ENCODE data around the gene PPP1R3E.
"Not testable (repeated sequence)": the region's sequence is repeated elsewhere in the genome, so short reads cannot be mapped to it uniquely, and the experiment has no call there.

The PPP1R3E gene

DNA sequence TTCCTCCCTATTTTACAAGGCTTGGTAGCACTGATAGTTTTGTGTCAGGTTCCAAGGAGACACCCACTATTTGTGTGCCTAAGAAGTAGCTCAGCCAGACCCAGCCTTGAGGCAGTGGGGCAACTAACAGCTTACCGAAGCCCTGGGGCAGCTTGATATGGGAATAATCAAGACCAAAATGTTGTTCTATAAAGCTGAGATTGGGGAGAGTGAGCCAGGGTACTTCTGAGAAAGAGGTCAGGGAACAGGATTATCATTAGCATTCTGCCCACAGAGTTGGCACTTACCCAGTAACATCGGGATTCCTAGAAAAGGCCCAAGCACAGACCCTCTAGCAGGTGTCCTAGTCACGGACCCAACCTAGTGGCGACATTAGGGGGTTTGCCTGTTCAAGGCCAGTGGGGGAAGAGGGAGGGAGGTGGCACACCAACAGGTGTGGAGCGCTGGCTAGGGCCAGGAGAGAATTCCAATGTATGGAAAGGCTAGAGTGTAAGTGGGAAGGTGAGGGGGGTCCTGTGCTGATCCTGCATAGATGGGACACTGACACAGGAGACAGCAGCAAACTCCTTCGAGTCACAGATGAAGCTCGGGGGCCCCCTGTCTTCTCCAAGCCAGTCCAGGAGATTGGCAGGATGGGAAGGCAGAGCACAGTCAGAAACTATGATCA lies 4.9 kb downstream of the PPP1R3E start:
- DNase-seq, result no peak

DNA sequence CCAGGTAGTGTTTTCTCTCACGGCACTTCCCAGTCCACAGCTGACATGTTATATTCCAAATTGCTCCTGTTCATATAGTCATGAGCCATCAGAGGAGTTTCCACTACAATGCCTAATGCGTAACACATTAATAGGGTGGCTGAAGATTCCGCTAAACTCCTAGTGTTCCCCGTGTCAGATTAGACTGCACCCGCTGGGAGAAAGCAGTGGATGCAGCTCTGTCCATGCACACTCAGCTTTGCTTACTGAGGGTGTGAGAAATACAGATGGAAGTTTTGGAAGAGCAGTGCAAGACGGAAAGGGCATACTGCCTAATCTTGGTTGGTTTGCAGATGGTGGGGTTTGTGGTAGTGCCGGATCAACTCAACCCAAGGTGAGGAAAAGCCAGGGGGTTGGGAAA lies 5.6 kb downstream of the PPP1R3E start:
- no peak for DNase-seq

DNA sequence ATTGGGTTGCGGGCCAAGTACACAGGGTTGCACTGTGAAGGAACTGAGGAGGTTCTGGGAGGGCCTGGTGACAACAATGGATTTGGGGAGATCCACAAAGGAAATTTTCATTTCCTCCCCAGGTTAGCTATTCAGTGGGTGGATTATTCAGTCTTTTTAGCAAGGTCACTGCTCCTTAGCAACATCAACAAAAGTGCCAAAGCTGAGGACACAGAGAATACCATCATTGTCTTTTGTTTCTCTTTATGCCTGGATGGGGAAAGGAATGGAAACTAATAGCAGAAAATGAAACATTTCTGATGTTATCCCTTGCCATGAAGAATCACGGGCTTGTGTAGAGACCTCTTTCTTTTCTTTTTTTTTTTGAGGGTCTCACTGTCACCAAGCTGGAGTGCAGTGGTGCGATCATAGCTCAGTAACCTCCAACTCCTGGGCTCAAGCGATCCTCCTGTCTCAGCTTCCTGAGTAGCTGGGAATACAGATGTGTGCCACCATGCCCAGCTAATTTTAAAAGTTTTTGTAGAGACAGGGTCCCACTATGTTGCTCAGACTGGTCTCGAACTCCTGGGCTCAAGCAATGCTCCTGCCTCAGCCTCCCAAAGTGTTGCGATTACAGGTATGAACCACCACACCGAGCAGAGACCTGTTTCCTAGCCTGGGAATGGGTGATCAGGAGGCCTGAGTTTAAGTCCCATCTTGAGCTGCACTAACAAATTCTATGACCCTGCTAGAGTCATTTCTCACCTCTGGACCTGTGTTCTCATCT lies 6.5 kb downstream of the PPP1R3E start:
- DNase-seq, result no peak

DNA sequence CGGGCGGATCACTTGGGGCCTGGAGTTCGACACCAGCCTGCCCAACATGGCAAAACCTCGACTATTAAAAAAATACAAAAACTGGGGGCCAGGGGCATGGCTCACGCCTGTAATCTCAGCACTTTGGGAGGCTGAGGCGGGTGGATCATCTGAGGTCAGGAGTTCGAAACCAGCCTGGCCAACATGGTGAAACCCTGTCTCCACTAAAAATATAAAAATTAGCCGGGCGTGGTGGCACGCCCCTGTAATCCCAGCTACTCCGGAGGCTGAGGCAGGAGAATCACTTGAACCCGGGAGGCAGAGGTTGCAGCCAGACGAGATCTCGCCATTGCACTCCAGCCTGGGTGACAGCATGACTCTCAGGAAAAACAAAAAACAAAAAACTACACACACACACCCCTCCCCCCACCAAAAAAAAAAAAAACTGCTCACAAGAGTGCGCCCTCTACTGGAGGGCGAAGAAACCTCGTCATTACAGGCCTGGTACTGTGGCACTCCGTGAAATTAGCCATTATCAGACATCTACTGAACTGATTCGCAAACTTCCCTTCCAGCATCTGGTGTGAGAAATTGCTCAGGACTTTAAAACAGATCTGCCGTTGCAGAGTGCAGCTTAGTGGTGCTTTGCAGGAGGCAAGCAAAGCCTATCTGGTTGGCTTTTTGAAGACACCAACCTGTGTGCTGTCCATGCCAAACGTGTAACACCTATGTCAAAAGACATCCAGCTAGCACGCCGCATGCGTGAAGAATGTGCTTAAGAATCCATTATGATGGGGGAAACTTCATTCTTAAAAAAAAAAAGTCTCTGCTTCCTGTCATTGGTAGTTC lies 7.7 kb downstream of the PPP1R3E start:
- DNase-seq, result peak; percentile 58

DNA sequence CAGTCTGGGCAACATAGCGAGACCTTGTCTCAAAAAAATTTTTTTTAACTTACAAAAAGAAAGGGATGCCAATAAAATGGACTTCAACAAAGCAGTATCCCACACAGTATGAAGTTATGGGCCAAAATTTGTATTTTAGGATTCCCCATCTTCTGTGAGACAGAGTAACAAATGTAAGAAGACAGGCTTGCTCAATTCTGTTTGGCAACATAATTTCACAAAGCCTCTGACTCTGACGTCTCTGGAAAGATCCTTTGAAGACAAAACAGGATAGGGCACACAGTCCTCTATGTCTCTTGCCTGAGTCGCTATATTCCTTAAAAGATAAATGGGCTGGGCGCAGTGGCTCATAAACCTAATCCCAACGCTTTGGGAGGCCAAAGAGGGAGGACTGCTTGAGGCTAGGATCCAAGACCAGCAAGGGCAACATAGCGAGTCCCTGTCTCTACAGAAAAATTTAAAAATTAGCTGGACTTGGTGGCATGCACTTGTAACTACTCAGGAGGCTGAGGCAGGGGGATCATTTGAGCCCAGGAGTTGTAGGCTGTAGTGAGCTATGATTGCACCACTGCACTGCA lies 15.7 kb downstream of the PPP1R3E start:
- no peak for DNase-seq

DNA sequence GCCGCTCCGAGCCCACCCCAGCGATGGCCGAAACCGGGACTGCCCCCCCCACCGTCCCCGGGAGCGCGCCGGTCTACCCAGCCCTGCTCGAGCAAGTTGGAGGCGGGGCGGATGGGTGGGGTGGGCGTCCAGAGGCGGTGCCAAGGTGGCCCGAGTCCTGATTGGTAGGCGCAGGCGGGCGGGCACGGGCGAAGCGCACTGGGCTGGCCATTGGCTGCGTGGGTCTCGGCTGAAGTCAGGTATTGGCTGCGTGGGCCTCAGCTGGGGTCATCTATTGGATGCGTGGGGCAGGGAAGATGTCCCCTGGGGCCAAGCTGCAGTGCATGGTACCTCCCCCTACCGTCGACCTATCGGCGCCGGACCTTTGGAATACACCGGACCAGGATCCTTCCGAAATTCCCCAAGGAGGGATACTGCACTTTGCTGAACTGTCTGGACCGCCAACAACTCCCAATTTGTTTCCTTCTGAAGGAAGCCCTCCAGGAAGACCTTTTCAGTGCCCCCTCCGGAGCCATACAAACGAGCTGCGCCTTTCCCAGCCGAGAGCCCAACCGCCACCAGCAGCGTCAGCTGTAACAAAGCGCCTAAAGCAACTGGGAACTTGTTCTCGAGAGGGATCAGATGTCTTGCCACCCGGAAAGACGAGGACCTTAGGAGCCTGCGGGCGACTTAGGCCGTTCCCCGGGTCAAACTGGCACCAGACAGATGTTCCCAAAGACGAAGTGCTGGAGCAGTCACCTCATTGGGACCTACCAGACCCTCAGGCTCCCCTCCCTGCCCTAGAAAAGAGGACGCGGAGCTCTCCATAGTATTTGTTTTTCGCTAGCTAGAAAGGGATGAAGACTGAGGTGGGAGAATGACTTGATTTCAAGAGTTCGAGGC lies 16.4 kb downstream of the PPP1R3E start, which contains the start of gene HOMEZ:
HOMEZ (minus strand) TSS at position 113 of the 882 bp plus-strand sequence. CDS start 180 bp downstream, outside the sequence.
- peak; percentile 99 for DNase-seq

DNA sequence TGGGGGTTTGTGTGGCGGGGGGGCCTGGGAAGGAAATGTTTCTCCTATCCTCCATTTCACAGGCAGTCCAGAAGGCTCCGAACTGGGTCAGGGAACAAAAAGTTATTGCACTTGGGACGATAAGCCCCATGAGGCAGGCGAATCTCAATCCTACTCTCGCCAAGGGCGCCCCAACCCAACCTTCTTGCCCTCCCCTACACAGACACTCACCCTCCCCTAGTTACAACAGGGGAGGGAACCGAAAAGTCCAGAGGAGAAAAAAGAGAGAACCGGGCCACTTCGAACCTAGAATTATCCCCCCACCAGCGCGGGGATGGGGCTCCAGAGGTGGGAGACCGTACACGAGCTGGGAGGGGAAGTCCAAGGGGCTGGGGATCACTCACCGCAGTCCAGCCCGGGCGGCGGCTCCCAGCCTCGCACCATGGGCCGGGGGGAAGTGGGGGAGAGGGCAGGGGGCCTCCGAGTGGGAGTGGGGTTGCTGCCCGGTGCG lies 17.1 kb downstream of the PPP1R3E start:
- DNase-seq, result no peak

DNA sequence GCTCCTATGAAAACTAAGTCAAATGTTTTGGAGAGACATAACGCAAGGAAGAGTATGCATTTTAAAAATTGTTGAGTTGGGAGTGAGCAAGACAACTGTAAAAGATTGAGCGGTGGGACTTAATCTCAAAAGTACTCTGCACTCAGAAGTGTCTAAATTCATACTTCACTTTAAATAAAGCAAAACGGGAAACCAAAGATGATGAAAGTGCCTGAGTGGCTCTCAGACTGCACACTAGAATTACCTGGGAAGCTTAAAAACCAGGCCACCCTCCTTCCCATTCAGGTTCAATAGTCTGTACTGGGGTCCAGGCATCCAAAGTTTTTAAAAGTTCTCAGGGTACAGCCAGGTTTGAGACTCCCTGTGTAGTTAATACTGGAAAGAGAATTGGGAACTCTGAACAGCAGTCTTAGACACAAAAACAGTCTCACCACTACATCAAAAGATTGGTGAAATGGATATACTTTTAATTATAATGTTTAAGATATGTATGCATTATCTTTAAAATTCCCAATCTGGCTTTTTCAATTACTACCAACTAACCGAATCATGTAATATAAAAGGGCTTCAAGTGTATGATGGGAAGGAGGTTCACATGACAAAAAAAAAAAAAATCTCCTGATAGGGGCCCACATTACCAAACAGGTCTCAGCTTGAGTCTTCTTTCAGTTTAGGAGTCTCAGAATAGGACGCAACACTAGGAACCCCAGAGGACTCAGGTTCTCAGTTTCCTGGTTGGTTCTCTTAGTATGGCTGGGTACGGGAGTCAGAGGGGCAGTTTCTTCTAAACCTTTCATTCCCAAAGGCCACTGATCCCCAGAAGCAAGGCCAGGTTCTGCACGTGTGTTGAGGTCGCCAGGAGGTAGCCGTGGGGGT lies 17.8 kb downstream of the PPP1R3E start:
- no peak for DNase-seq

DNA sequence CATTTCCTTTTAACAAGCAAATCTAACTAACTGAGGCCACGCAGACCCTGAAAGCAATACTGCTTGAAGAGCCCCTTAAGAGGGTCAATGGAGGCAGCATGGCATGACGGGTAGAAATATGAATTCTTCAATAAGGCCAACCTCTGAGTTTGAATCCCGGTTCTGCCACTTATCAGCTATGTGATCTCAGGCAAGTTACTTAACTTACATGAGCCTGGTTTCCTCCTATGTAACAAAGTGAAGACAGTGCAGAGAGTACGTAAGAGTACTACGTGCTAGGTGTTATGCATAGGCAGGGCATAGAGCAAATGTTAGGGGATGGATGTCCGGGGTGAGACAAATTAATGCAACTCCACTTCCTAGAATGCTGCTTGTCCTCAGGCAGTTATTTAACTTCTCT lies 21.4 kb downstream of the PPP1R3E start:
- DNase-seq, result no peak

DNA sequence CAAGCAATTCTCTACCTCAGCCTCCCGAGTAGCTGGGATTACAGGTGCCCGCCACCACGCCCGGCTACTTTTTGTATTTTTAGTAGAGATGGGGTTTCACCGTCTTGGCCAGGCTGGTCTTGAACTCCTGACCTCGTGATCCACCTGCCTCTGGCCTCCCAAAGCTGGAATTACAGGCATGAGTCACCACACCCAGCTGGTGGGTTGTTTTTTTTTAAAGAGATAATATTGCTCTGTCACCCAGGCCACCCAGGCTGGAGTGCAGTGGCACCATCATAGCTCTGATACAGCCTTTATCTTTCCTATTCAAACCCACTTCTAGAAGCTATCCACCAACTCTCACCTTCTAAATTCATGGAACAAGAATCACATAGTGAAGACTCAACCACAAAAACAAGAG lies 24.7 kb downstream of the PPP1R3E start:
- DNase-seq, result not testable (repeated sequence)

DNA sequence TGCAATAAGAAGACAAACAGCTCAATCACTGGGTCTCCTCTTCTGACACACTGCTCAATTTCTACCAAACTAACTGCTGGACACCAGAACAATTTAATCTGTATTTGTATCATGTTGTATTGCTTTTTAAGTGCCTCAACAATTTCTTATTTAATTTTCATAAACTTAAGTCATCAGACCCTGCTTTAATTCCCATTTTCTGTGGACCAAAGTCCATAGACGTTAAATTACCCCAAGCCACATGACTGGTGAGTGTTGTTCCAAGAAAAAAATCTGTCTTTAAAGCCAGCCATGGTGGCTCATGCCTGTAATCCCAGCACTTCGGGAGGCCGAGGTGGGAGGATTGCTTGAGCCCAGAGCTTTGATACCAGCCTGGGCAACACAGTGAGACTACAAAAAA lies 25.5 kb downstream of the PPP1R3E start:
- DNase-seq, result no peak

DNA sequence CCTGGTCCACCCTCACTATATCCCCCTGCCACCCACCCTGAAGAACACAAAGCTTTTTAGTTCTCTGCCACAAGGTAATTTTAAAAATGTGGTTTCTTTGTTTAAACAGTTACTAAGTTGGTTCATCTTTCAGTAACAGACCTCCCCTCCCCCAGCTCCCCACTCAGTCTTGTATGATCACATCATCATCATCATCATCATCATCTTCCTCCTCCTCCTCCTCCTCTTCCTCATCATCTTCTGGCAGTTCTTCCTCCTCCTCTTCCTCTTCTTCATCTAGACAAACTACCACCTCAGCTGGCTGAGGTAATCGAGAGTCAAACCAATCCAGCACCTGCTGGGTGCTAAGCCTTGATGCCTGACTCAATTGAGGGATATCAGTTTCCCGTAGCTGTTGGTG lies 27.2 kb downstream of the PPP1R3E start:
- DNase-seq, result no peak

DNA sequence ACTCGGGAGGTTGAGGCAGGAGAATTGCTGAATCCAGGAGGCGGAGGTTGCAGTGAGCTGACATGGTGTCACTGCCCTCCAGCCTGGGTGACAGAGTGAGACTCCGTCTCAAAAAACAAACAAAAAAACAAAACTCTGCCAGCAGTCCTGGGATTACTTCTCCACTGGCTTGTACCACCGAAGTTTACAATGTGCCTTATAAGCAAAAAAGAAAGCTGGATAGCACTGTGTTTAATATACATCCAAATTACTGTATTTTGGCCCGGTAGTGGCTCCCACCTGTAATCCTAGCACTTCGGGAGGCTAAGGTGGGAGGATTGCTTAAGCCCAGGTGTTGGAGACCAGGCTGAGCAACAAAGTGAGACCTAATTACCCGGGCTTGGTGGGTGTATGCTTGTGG lies 33.5 kb downstream of the PPP1R3E start:
- DNase-seq, result no peak

DNA sequence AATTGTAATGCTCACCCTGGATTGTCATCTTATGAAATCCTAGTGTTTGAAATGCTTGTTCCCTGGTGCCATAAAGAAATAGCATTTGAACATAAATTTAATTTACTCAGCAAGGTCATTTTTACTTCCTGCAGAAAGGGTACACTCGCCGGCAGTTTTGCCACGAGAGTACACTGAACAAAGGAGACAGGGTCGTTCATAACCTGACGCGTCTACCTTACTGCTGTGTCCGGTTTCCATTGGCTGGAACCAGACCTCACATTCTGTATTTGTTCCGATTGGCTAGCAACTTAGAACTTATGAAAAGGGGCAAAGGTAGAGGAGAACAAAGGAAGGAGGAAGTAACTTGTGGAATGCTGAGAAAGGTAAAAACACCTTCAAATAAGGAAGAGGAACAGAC lies 41.8 kb downstream of the PPP1R3E start:
- not testable (repeated sequence) for DNase-seq

DNA sequence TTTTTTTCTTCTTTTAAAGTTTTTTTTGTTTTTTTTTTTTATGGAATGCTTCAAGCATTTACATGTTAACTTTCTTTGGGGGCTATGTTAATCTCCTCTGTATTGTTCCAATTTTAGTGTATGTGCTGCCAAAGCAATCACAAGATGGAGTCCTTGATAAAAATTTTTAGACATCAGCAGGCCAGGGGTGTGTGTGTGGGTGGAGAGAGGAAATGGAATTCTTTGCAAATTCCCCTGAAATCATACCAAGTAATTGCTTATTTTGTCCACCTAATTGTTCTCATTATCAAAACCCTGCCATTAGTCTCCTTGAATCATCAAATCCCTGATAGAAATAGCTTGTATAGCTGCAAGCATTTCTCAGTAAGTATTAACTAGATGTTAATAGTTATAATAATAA lies 43.2 kb downstream of the PPP1R3E start:
- no peak for DNase-seq

DNA sequence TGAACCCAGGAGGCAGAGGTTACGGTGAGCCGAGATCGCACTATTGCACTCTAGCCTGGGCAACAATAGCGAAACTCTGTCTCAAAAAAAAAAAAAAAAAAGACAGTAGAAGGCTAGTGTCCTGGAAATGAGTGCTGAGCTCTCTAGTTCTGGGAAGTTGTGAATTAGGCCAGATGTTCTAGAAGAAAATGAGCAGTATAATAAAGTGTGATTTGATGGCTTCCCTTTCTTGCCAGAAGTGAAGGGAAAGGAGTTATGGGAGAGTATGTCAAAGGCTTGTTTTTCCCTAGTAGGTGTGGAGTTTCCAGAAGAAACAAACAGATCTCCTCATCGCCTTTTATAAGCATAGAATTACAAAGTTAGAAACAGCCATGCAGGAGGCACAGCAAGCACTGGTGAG lies 44.4 kb downstream of the PPP1R3E start:
- no peak for DNase-seq

DNA sequence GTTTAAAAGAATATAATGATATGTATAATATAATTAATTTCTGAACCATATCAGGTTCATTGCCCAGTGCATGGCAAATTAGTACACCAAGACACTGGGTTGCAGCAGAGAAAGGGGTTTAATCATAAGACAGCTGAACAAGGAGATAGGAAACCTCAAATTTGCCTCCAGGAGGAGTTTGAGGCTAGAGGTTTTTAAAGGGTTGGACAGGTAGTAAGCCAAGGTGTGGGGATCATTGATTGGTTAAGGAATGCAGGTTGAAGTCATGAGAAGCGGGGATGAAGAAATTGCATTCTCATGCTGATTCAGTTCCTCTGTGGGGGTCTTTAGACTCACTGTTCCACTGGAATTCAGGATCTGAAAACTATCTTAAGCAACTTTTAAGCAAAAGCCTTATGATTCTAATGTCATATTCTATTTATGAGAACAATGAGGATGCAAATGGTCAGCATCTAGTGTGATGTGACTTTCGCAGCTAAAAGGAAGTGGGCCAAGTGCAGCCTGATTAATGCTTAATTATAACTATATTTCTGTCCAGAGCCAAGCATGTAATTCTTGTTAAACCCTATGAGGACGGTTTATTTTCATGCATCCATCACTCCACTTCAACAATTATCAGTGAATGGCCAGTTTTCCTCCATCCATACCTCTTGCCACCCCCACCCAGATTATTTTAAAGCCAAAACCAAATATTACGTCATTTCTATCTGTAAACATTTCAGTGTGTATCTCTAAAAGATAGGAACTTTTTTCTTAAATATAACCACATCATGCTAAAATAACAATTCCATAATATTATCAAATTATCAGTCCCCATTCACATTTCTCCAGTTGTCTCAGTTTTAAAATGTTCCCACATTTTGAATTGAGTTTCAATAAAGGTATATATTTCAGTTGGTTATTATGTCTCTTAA lies 50.0 kb downstream of the PPP1R3E start:
- no peak for DNase-seq

DNA sequence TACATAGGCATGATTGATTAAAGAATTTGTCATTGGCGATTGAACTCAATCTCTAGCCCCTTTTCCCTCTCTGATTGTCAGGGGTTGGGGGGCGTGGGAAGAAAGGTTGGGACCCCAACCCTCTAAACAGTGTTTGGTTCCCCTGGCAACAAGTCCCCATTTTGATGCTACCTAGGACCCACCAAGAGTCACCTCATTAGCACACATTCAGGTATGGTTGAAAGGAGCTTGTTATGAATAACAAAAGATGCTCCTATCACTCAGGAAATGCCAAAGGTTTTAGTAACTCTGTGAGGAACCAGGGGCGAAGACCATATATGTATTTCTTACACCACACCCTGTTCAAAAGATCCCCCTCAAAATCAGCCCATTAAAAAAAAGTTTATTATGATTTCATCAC lies 50.7 kb downstream of the PPP1R3E start:
- DNase-seq, result no peak

DNA sequence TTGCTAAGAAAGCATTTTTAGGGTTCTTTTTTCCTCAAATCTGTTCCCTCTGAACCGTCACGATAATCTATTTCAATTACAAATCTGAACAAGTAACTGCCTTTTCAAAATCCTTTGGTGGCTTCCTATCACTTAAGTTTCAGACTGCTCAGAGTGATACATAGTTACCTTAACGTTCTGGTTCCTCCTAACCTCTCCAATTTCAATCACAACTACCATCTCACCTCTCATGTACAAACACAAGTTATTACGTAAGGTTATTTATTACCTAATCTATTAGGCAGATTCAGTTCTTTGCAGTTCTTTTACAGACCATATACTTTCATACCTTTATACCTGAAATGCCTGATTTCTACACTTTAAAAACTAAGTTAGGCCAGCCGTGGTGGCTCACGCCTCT lies 52.8 kb downstream of the PPP1R3E start:
- DNase-seq, result no peak

DNA sequence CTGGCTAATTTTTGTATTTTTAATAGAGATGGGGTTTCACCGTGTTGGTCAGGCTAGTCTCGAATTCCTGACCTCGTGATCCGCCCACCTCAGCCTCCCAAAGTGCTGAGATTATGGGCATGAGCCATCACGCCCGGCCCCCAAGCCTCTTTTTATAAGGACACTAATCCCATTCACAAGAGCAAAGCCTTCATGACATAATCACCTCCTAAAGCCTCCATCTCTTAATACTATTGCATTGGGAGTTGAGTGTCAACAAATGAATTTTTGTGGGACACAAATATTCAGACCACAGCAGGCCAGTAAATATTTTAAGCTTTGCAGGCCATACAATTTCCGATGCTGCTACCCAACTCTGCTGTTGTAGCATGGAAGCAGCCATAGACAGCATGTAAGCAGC lies 54.1 kb downstream of the PPP1R3E start:
- DNase-seq, result no peak
